GM19025 (cell line): ENCODE data around the gene GPAT2.
"Not testable (repeated sequence)": the region's sequence is repeated elsewhere in the genome, so short reads cannot be mapped to it uniquely, and the experiment has no call there.

Source experiments
- ATAC-seq: cut with Tn5 transposase; IDR thresholded peaks from one replicate; pipeline ENCODE4 v1.9.1; 2021; ENCODE audit warnings: mild to moderate bottlenecking, low read depth, moderate library complexity; ENCODE audit not compliant: unreplicated experiment

The GPAT2 gene

GRCh38 chr2:96034792-96035191, at the start of gene GPAT2:
GPAT2 (minus strand) TSS chr2:96034916; CDS start chr2:96032359, 2,557 bp downstream.
- ATAC-seq = not testable (repeated sequence)

GRCh38 chr2:96083989-96084857, 49.5 kb upstream of the GPAT2 start:
- no peak for ATAC-seq

GRCh38 chr2:96083064-96083939, 48.6 kb upstream of the GPAT2 start:
- no peak for ATAC-seq

GRCh38 chr2:96082211-96083063, 47.7 kb upstream of the GPAT2 start:
- no peak for ATAC-seq

GRCh38 chr2:96081042-96081441, 46.3 kb upstream of the GPAT2 start:
- ATAC-seq = no peak

- no peak for ATAC-seq
These were observed 40.6 kb upstream of the GPAT2 start for GRCh38 chr2:96075199-96075771.

GRCh38 chr2:96074156-96074555, 39.4 kb upstream of the GPAT2 start:
- no peak for ATAC-seq

- no peak for ATAC-seq
These were observed 38.6 kb upstream of the GPAT2 start for GRCh38 chr2:96073170-96073775.

- ATAC-seq = no peak
These were observed 38.0 kb upstream of the GPAT2 start for GRCh38 chr2:96072746-96073145.

GRCh38 chr2:96071977-96072491, 37.3 kb upstream of the GPAT2 start:
- not testable (repeated sequence) for ATAC-seq

GRCh38 chr2:96071087-96071976, 36.6 kb upstream of the GPAT2 start:
- not testable (repeated sequence) for ATAC-seq

- not testable (repeated sequence) for ATAC-seq
These were observed 35.6 kb upstream of the GPAT2 start for GRCh38 chr2:96070351-96070750.

- ATAC-seq = not testable (repeated sequence)
These were observed 35.2 kb upstream of the GPAT2 start for GRCh38 chr2:96069878-96070277.

- ATAC-seq = not testable (repeated sequence)
These were observed 33.3 kb upstream of the GPAT2 start for GRCh38 chr2:96067902-96068581.

GRCh38 chr2:96067098-96067660, 32.5 kb upstream of the GPAT2 start:
- ATAC-seq = not testable (repeated sequence)

GRCh38 chr2:96066511-96066910, 31.8 kb upstream of the GPAT2 start:
- ATAC-seq = not testable (repeated sequence)

- ATAC-seq = not testable (repeated sequence)
These were observed 31.2 kb upstream of the GPAT2 start for GRCh38 chr2:96065954-96066353.
